Stimulated activated CD8-positive, alpha-beta memory T cell treated with anti-CD3 and anti-CD28 coated beads, Interleukin-15, amount 100 ng/mL, for 1 hour (primary cell): ENCODE results near the gene CHCHD1.
"Not testable (repeated sequence)": the region's sequence is repeated elsewhere in the genome, so short reads cannot be mapped to it uniquely, and the experiment has no call there.

Source experiments
- DNase-seq: peaks from one replicate; pipeline ENCODE4 v3.0.0-alpha.2; 2020; ENCODE audit warnings: low read depth

The CHCHD1 gene

DNA sequence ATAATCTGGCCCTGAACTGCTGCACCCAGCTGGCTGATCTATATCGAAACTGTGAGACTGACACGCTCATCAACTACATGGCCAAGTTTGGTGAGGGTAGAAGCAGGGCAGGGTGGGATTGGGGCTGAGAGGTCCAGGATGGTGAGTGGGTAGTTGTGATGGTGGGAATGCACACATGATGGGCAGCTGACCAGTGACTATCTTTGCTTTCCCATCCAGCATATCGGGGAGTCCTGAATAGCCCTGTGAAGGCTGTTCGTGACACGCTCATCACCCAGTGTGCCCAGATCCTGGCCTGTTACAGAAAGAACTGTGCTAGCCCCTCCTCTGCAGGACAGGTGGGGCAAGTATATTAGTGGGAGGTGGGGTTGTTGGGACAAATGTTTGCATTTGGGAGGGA lies 12.5 kb upstream of the CHCHD1 start:
- DNase-seq: no peak

DNA sequence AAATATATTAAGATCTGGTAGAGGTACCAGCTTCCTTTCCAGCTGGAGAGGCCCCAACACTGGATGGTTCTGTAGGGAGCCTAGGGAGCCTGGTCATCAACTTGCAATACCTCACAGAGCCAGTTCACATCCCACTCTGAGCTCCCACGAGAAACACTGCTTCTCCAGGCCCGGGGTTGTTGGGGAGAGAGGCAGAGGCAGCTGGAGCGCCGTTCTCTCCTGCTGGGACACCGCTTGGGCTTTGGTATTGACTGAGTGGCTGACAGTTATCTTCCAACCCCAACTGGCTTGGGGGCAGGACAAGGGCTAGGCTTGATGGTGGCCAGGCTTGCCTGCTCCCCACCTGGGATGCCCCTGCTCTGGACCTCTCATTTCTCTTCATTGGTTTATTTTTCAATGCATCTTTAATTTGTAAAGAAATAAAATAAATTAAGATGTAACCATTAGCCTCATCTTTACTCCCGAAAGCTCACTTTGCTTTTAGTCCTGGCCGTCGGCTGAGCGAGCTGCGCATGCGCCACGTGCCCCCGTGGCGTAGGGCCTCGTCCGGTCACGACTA lies 10.0 kb upstream of the CHCHD1 start:
- DNase-seq: peak; percentile 60

GRCh38 chr10:73772281-73773151 lies 9.3 kb upstream of the CHCHD1 start:
- DNase-seq: peak; percentile 45

GRCh38 chr10:73773152-73773879 lies 8.5 kb upstream of the CHCHD1 start:
- no peak for DNase-seq

- no peak for DNase-seq
These were observed 7.2 kb upstream of the CHCHD1 start for GRCh38 chr10:73774637-73775036.

DNA sequence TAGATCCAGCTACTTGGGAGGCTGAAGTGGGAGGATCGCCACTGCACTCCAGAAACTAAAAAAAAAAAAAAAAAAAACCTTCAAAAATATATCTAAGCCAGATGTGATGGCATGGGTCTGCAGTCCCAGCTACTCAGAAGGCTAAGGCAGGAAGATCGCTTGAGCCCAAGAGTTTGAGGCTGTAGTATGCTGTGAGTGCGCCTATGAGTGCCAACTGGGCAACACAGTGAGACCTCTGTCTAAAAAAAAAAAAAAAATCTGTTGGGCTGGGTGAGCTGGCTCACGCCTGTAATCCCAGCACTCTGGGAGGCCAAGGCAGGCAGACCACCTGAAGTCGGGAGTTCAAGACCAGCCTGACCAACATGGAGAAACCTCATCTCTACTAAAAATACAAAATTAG lies 2.8 kb upstream of the CHCHD1 start:
- no peak for DNase-seq

GRCh38 chr10:73779539-73780197 lies 2.2 kb upstream of the CHCHD1 start:
- no peak for DNase-seq

DNA sequence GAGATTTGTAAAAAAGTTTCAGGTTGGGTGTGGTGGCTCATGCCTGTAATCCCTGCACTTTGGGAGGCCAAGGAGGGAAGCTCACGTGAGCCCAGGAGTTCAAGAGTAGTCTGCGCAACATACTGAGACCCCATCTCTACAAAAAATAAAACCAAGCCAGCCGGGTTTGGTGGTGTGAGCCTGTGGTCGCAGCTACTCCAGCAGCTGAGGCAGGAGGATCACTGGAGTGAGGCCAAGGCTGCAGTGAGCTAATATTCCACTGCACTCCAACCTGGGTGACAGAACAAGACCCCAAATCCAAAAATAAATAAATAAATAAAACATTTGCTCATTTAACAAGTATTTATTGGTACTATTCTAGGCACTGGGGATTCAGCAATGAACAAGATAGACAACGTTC lies 1.5 kb upstream of the CHCHD1 start:
- DNase-seq: no peak

DNA sequence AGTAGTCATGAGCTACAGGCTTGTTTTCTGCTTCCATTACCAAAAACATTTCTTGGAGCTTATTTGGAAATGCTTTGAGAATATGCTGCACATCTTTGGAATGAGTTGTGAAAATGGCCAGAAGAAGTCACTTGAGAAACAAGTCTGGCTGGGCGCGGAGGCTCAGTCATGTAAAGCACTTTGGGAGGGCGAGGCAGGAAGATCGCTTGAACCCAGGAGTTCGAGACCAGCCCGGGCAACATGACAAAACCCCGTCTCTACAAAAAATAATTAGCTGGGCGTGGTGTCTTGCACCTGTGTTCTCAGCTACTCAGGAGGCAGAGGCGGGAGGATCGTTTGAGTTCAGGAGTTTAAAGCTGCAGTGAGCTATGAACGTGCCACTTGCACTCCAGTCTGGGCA lies 882 bp upstream of the CHCHD1 start:
- no peak for DNase-seq

- no peak for DNase-seq
These were observed 335 bp upstream of the CHCHD1 start for GRCh38 chr10:73781548-73781878.

- DNase-seq: no peak
These were observed 869 bp downstream of the CHCHD1 start for GRCh38 chr10:73782749-73783085.

DNA sequence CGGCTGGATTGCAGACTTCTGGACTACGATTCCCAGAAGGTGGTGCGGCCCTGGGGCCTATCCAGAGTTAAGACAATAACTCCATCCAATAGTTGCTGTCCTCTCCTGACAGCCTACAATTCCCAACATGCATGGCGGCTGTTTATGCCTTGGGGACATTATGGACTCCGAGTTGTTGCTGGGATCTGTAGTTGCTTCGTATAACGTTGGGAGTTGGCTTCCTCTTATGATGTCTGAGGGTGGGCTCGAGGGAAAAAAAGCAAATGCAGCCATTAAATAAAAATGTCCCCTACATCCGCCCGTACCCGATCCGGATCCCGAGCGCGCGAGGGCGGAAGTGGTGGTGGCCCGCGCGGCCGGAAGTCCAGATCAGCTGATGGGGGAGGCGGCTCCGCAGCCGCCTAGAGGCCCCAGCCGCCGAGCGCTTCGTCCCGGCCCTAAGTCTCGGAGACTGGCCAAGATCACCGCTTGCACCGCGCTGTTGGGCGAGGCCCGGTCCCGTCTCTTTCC lies 3.4 kb downstream of the CHCHD1 start, which contains the start of gene ZSWIM8:
Gene ZSWIM8 (plus strand): TSS at position 396 of the 510 bp plus-strand sequence. CDS start 273 bp downstream, outside the sequence.
- peak; percentile 61 for DNase-seq

DNA sequence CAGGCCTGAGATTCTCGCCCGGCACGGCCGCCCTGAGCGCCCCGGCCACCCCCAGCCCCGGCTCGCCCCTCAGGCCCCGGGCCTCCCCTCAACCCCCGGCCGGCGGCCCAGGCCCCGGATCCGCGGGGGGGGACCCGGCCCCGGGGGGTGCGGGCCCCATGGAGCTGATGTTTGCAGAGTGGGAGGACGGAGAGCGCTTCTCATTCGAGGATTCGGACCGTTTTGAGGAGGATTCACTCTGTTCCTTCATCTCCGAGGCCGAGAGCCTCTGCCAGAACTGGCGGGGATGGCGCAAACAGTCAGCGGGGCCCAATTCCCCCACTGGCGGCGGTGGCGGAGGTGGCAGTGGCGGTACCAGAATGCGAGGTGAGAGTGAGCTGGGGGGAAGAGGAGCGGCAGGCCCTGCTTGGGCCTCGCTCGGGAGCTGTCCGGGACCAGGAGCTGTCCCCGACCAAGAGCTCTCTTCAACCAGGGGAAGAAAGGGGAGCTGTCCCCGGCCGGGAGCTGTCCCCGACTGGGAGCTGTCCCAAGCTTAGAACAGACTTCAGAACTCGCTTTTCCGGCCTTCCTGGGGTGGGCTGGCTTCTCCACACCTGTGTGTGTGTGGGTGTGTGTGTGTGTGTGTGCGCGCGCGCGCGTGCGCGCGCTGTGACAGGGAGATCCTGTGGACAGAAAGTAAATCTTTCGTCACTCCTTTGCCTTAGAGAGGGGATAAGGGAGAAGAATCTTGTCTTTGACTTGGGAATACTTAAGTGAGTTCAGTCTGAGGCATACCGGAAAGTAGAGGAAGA lies 4.1 kb downstream of the CHCHD1 start:
- DNase-seq: no peak

GRCh38 chr10:73786512-73786885 lies 4.7 kb downstream of the CHCHD1 start:
- no peak for DNase-seq

DNA sequence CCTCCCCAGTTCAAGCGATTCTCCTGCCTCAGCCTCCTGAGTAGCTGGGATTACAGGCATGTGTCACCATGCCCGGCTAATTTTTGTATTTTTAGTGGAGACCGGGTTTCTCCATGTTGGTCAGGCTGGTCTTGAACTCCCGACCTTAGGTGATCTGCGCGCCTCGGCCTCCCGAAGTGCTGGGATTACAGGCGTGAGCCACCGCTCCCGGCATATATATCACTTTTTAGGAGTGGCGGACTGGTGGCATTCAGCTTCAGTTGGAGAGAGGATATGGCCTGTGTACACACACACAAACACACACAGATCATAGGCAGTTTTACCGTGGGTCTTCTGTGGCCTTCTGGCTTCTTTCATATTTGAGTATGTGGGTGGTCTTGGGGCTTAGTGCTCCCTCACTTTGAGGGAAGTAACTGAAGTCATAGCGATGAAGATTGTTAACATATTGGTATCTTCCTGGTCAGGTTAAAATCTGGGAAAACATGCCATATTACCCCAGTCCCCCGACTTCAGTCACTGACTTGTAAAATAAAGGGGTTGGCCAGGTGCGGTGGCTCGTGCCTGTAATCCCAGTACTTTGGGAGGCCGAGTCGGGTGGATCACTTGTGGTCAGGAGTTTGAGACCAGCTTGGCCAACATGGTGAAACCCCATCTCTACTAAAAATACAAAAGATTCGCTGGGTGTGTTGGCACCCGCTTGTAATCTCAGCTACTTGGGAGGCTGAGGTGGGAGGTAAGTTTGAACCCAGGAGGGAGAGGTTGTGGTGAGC lies 5.4 kb downstream of the CHCHD1 start:
- DNase-seq: not testable (repeated sequence)

DNA sequence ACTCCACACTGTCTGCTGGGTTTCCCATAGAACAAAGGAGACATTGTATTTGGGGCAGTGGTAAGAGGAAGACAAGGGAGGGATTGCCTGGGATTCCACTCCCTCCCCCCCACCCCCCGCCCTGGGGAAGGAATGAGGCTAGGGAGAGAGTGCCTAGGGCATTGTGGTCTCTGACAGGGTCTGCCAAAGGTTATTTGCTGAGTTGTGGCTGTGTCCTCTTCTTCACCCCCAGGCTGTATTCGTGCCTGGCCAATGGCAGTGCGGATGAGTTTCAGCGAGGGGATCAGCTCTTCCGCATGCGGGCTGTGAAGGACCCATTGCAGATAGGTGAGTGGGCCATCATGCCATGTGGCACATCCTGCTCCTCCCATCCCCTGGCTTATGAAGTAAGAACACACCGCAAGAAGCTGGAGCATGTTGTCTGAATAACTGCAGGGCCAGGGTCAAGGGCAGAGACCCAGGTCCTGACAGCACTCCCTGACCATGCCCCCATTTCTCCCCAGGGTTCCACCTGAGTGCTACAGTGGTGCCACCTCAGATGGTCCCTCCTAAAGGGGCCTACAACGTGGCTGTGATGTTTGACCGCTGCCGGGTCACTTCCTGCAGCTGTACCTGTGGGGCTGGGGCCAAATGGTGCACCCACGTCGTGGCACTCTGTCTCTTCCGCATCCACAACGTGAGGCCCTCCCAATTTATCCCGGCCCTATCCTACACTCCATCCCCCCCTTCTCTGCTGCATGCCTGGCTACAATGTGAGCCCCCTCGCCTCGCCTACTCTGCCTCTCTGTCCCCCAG lies 7.2 kb downstream of the CHCHD1 start:
- no peak for DNase-seq

DNA sequence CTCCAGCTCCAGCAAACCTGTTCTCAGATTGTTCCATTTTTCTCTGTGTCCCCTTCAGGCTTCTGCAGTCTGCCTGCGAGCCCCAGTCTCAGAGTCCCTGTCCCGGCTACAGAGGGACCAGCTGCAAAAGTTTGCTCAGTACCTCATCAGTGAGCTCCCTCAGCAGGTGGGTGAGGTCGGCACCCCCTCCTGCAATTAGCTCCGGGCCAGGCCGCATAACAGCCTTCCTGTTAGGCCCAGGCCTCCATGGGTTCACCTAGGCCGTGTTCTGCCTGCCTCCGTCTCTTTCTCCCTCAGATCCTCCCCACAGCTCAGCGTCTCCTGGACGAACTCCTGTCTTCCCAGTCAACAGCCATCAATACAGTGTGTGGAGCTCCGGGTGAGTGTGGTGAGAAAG lies 7.8 kb downstream of the CHCHD1 start:
- no peak for DNase-seq

DNA sequence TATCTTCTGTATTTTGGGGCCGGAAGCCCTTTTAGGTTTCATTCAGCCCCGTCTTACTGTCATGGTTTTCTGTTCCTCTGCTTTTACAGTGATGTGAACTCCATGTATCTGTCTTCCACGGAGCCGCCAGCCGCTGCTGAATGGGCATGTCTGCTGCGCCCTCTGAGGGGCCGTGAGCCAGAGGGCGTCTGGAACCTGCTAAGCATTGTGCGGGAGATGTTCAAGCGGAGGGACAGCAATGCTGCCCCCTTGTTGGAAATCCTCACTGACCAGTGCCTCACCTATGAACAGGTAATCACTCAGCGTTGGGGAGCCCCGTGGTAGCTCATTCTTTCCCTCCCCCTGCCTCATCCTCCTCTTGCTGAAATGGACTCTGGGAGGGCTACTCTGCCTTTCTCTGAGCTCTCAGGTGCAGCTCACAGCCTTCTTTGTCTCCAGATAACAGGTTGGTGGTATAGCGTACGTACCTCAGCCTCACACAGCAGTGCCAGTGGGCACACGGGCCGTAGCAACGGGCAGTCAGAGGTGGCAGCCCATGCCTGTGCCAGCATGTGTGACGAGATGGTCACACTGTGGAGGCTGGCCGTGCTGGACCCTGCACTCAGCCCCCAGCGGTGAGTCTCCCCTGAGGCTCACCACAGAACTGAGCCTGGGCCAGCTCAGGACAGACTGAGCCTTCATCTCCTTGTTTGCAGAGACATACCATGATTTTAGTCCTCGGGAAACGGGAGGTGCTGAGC lies 9.2 kb downstream of the CHCHD1 start:
- DNase-seq: no peak

DNA sequence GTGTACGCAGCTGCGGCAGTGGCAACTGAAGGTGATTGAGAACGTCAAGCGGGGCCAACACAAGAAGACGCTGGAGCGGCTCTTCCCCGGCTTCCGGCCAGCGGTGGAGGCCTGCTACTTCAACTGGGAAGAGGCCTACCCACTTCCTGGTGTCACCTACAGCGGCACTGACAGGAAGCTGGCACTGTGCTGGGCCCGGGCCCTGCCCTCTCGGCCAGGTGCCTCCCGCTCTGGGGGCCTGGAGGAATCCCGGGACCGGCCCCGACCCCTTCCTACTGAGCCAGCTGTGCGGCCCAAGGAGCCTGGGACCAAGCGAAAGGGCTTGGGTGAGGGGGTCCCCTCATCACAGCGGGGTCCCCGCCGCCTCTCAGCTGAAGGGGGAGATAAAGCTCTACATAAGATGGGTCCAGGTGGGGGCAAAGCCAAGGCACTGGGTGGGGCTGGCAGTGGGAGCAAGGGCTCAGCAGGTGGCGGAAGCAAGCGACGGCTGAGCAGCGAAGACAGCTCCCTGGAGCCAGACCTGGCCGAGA lies 10.1 kb downstream of the CHCHD1 start:
- no peak for DNase-seq
